HepG2 (cell line): ENCODE data around the gene CHRNB2. TPM values are rescaled to one million over a fixed set of nuclear protein-coding genes. Genes with fewer than 3 reads are reported as not detected.

Experiments used
- ATAC-seq: fragments of 200-7000 bp; cut with Tn5 transposase; 3 replicates; pipeline ENCODE4 v1.9.1; 2020; ENCODE audit warnings: mild to moderate bottlenecking, moderate library complexity
- BruUV-seq: library from RNA; stranded (reverse); fragments of 400-500 nt; replicated peaks from 2 replicates; lab custom pipeline; 2021; lab: Mats Ljungman, UMichigan
- CTCF ChIA-PET: fragments of 300-600 bp; formaldehyde crosslinking; extraction: SDS; loops from one replicate; lab custom pipeline; 2021; ENCODE audit warnings: low total read pairs, inconsistent platforms, low intra/inter-chr PET ratio; lab: Yijun Ruan, JAX
- POLR2A ChIA-PET: fragments of 350-600 bp; sonication (Branson Sonifier 250); formaldehyde crosslinking; loops from one replicate; lab custom pipeline; 2020; ENCODE audit warnings: antibody characterized with exemption, inconsistent platforms; lab: Yijun Ruan, JAX
- DNase-seq: peaks from one replicate; pipeline ENCODE4 v3.0.0-alpha.2; 2015; ENCODE audit warnings: low spot score
- FAIRE-seq: peaks from 3 replicates; lab custom pipeline; 2011; peaks lifted over from hg19 to GRCh38; lab: Jason Lieb, UNC
- H2AFZ ChIP-seq: one replicate; pipeline ENCODE4 v1.6.1; 2011; ENCODE audit warnings: low read length, inconsistent platforms
- H3K27ac ChIP-seq: fragments of 300-600 bp; 3 replicates; pipeline ENCODE4 v1.8.0; 2011; ENCODE audit warnings: mixed run types, mild to moderate bottlenecking, mixed read lengths, low read length, inconsistent platforms; ENCODE audit not compliant: insufficient read depth; ENCODE audit errors: extremely low read length
- H3K27me3 ChIP-seq, 2 experiments: fragments of 200-600 bp in 1 of 2; 2 replicates in 1 of 2; 3 replicates in 1 of 2; pipeline versions ENCODE4 v1.6.0 to v1.8.0; 2011; ENCODE audit warnings: low read length in 2 of 2, mild to moderate bottlenecking in 2 of 2, moderate library complexity in 2 of 2, inconsistent platforms in 1 of 2; ENCODE audit not compliant: insufficient read depth in 2 of 2, control insufficient read depth in 1 of 2
- H3K36me3 ChIP-seq, 2 experiments: fragments of 200-600 bp in 1 of 2; replicated peaks in 1 of 2; 2 replicates in 1 of 2; 3 replicates in 1 of 2; pipeline versions ENCODE4 v1.5.1 to v1.8.0; 2011; ENCODE audit warnings: low read length in 2 of 2, inconsistent platforms in 1 of 2; ENCODE audit not compliant: insufficient read depth in 2 of 2, control insufficient read depth in 1 of 2
- H3K4me1 ChIP-seq: 2 replicates; pipeline ENCODE4 v1.5.1; 2012; ENCODE audit warnings: low read length, inconsistent platforms; ENCODE audit not compliant: insufficient read depth
- H3K4me2 ChIP-seq: 2 replicates; pipeline ENCODE4 v1.6.0; 2011; ENCODE audit warnings: low read depth, low read length, inconsistent platforms
- H3K4me3 ChIP-seq, 3 experiments: fragments of 200-600 bp in 1 of 3; sonication (generic), shearing (Covaris generic) in 1 of 3; replicated peaks in 1 of 3; 2 replicates each; pipeline ENCODE4 v1.5.1; 2011 to 2016; ENCODE audit warnings: low read length in 3 of 3, inconsistent platforms in 2 of 3, low read depth in 2 of 3, mild to moderate bottlenecking in 2 of 3, control low read depth in 1 of 3, mixed read lengths in 1 of 3; ENCODE audit not compliant: insufficient read depth in 1 of 3
- H3K79me2 ChIP-seq: one replicate; pipeline ENCODE4 v1.6.1; 2011; ENCODE audit warnings: low read length, inconsistent platforms; ENCODE audit not compliant: insufficient read depth
- H3K9ac ChIP-seq: 2 replicates; pipeline ENCODE4 v1.6.0; 2011; ENCODE audit warnings: mild to moderate bottlenecking, low read depth, low read length, inconsistent platforms; ENCODE audit not compliant: insufficient read depth
- H3K9me3 ChIP-seq: 2 replicates; pipeline ENCODE4 v1.5.1; 2012; ENCODE audit warnings: mild to moderate bottlenecking, low read length
- H4K20me1 ChIP-seq: 2 replicates; pipeline ENCODE4 v1.6.0; 2011; ENCODE audit warnings: inconsistent platforms, mild to moderate bottlenecking, low read length, moderate library complexity; ENCODE audit not compliant: insufficient read depth
- AGO2 ChIP-seq: fragments of 200-400 bp; formaldehyde crosslinking; optimal IDR thresholded peaks from 2 replicates; pipeline ENCODE3; 2017; ENCODE audit warnings: mild to moderate bottlenecking, low read depth, low read length, moderate library complexity
- DMAP1 ChIP-seq: IDR thresholded peaks from 2 replicates; pipeline ENCODE4 v1.6.1; 2016
- DNMT3B ChIP-seq: conservative IDR thresholded peaks from 2 replicates; pipeline ENCODE4 v1.6.1; 2016; ENCODE audit warnings: missing biosample characterization, control low read depth
- HDAC2 ChIP-seq: sonication (generic); formaldehyde crosslinking; IDR thresholded peaks from 2 replicates; pipeline ENCODE4 v1.4.0; 2020; ENCODE audit warnings: missing genetic modification reagents
- HES4 ChIP-seq: sonication (generic); formaldehyde crosslinking; IDR thresholded peaks from 2 replicates; pipeline ENCODE4 v1.9.0; 2021; ENCODE audit warnings: mild to moderate bottlenecking, missing genetic modification reagents, borderline replicate concordance
- HNRNPH1 ChIP-seq: fragments of 200-400 bp; formaldehyde crosslinking; optimal IDR thresholded peaks from 2 replicates; pipeline ENCODE3; 2017; ENCODE audit warnings: mild to moderate bottlenecking, low read depth, low read length
- PAF1 ChIP-seq: IDR thresholded peaks from 2 replicates; pipeline ENCODE4 v1.6.1; 2016; ENCODE audit warnings: missing genetic modification reagents, missing compliant biosample characterization
- POLR2AphosphoS5 ChIP-seq: IDR thresholded peaks from 2 replicates; pipeline ENCODE4 v1.6.1; 2012; ENCODE audit warnings: low read depth, low read length
- RBFOX2 ChIP-seq: fragments of 200-400 bp; formaldehyde crosslinking; IDR thresholded peaks from 2 replicates; pipeline ENCODE4 v1.6.1; 2017; ENCODE audit warnings: low read depth, mild to moderate bottlenecking, low read length
- ZNF672 ChIP-seq: sonication (generic); formaldehyde crosslinking; IDR thresholded peaks from 2 replicates; pipeline ENCODE4 v1.8.1; 2022; ENCODE audit warnings: missing genetic modification reagents
- ZNF713 ChIP-seq: sonication (generic); formaldehyde crosslinking; IDR thresholded peaks from 2 replicates; pipeline ENCODE4 v1.4.0; 2020; ENCODE audit warnings: mild to moderate bottlenecking, missing genetic modification reagents
- ZNF839 ChIP-seq: sonication (generic); formaldehyde crosslinking; IDR thresholded peaks from 2 replicates; pipeline ENCODE4 v1.4.0; 2020; ENCODE audit warnings: missing genetic modification reagents, mild to moderate bottlenecking, borderline replicate concordance
- ZSCAN25 ChIP-seq: sonication (generic); formaldehyde crosslinking; IDR thresholded peaks from 2 replicates; pipeline ENCODE4 v1.8.0; 2022; ENCODE audit warnings: mild to moderate bottlenecking, missing genetic modification reagents
- WGBS: methylation state at CpG from one replicate; pipeline ENCODE4 v1.1.6; 2017; ENCODE audit warnings: low lambda C conversion rate; 5-methylcytosine and 5-hydroxymethylcytosine counted together
- in situ Hi-C: cut with HindIII; loops from 2 replicates; pipeline ENCODE4 v1.10.0; 2017; ENCODE audit warnings: low pct_unique_long_range_greater_than_20kb; ENCODE audit not compliant: extremely low pct_ligation_motif_present
- intact Hi-C: fragments of 100-400 bp; cut with micrococcal nuclease; formaldehyde crosslinking; loops from one replicate; pipeline ENCODE4 v1.10.0; 2022; ENCODE audit not compliant: unreplicated experiment
- polyA plus RNA-seq, 8 experiments: library from polyadenylated mRNA; depleted of rRNA in 3 of 8; stranded (reverse) in 7 of 8; unstranded in 1 of 8; fragments of >200 nt; fragmentation: Illumina TruSeq in 4 of 8; extraction: Trizol in 4 of 8; gene quantifications; 2 replicates each; pipeline versions ENCODE4 v1.2.1 to v1.2.3, GENCODE V29; 2011 to 2016; ENCODE audit warnings: low read depth in 4 of 8, missing spikeins in 1 of 8, mixed read lengths in 1 of 8; ENCODE audit not compliant: insufficient read depth in 1 of 8
- total RNA-seq, 5 experiments: library from RNA; depleted of rRNA; stranded (reverse); fragments of >200 nt; fragmentation: Illumina TruSeq; extraction: Trizol; gene quantifications; 2 replicates each; pipeline ENCODE4 v1.2.3, GENCODE V29; 2016; ENCODE audit warnings: low read depth in 1 of 5
- TF ChIP-seq, protein P1 (sequence below): sonication (generic); formaldehyde crosslinking; IDR thresholded peaks from 2 replicates; pipeline ENCODE4 v1.9.0; 2021; ENCODE audit warnings: missing genetic modification reagents, mild to moderate bottlenecking, borderline replicate concordance
- TF ChIP-seq, protein P2 (sequence below): sonication (generic); formaldehyde crosslinking; IDR thresholded peaks from 2 replicates; pipeline ENCODE4 v1.9.0; 2021; ENCODE audit warnings: missing genetic modification reagents, borderline replicate concordance

CHRNB2 gene
- total and polyA plus RNA-seq, 2 of the 13 experiments (the other 11 are each of a cell fraction or from before 2014, with no cell fraction given), result 0.03 to 0.07 TPM

DNA sequence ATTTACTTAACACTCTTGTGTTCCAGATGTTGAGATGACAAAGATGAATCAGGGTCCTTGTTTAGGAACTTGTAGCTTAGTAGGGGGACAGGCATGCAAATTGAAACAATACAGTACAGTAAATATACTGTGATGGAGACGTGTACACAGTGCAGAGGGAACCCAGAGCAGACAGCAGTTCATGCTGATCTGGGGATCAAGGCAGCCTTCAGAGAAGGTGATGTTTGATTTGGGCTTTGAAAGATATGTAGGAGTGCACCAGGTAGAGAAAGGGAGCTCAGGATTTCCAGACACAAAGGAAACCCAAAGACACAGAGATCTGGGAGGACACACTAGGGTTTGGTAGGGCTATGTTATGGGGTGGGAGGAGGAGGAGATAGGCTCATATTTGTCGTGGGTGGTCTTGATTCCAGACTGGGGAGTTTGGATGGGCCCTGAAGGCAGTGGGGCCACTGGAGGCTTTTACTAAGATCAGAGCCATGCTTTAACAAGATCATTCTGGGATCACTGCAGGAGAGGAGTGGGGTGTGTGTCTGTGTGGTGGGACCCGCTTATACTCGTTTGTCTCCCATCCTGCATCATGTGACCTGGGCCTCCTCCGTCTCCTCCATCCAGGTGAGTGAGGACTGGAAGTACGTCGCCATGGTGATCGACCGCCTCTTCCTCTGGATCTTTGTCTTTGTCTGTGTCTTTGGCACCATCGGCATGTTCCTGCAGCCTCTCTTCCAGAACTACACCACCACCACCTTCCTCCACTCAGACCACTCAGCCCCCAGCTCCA lies 7.8 kb downstream of the CHRNB2 start (continued):
- TF ChIP-seq, protein P1, sequence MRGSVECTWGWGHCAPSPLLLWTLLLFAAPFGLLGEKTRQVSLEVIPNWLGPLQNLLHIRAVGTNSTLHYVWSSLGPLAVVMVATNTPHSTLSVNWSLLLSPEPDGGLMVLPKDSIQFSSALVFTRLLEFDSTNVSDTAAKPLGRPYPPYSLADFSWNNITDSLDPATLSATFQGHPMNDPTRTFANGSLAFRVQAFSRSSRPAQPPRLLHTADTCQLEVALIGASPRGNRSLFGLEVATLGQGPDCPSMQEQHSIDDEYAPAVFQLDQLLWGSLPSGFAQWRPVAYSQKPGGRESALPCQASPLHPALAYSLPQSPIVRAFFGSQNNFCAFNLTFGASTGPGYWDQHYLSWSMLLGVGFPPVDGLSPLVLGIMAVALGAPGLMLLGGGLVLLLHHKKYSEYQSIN (CRISPR knock-in tag), result no peak
- TF ChIP-seq ZNF839 (CRISPR knock-in tag), result no peak

DNA sequence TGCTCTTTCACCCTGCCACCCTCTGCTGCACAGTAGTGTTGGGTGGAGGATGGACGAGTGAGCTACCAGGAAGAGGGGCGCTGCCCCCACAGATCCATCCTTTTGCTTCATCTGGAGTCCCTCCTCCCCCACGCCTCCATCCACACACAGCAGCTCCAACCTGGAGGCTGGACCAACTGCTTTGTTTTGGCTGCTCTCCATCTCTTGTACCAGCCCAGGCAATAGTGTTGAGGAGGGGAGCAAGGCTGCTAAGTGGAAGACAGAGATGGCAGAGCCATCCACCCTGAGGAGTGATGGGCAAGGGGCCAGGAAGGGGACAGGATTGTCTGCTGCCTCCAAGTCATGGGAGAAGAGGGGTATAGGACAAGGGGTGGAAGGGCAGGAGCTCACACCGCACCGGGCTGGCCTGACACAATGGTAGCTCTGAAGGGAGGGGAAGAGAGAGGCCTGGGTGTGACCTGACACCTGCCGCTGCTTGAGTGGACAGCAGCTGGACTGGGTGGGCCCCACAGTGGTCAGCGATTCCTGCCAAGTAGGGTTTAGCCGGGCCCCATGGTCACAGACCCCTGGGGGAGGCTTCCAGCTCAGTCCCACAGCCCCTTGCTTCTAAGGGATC lies 8.5 kb downstream of the CHRNB2 start:
- H3K79me2 ChIP-seq, result no peaks in the 10 kb centered on the region
- H3K9ac ChIP-seq, result no peak overlapping the region
- H3K27me3 ChIP-seq, result peaks cover 0 to 3% of the 10 kb centered on the region in 2 experiments; a peak in 1 of 5 replicates
- no peak overlapping the region for H3K4me3 ChIP-seq
- no TSS peak for BruUV-seq
- H3K9me3 ChIP-seq, result no peaks in the 10 kb centered on the region
- FAIRE-seq, result no peak
- H2AFZ ChIP-seq, result no peak overlapping the region
- no peaks in the 10 kb centered on the region for H4K20me1 ChIP-seq
- no peak overlapping the region for H3K4me2 ChIP-seq
- POLR2A ChIA-PET, result no interaction called here
- in situ Hi-C loops (no loop called here), intact Hi-C loops (no loop called here)
- 78% methylated on average over 6 of the region's 8 CpGs for WGBS
- H3K4me1 ChIP-seq, result no peaks in the 10 kb centered on the region
- DNase-seq, result no peak
- no peak overlapping the region for H3K27ac ChIP-seq
- CTCF ChIA-PET, result no interaction called here
- ATAC-seq, result peak; percentile 5
- TF ChIP-seq HDAC2 (no peak), PAF1 (CRISPR knock-in tag) (peak; percentile 66), HES4 (CRISPR knock-in tag) (no peak), ZNF713 (CRISPR knock-in tag) (no peak), AGO2 (peak; percentile 53), ZNF672 (CRISPR knock-in tag) (no peak), ZSCAN25 (no peak), RBFOX2 (no peak), DMAP1 (no peak), HNRNPH1 (no peak), POLR2AphosphoS5 (0 out of 2 replicates have a peak, but pooled peaks have one; percentile 5), DNMT3B (CRISPR knock-in tag) (no peak)
- TF ChIP-seq, protein P2, sequence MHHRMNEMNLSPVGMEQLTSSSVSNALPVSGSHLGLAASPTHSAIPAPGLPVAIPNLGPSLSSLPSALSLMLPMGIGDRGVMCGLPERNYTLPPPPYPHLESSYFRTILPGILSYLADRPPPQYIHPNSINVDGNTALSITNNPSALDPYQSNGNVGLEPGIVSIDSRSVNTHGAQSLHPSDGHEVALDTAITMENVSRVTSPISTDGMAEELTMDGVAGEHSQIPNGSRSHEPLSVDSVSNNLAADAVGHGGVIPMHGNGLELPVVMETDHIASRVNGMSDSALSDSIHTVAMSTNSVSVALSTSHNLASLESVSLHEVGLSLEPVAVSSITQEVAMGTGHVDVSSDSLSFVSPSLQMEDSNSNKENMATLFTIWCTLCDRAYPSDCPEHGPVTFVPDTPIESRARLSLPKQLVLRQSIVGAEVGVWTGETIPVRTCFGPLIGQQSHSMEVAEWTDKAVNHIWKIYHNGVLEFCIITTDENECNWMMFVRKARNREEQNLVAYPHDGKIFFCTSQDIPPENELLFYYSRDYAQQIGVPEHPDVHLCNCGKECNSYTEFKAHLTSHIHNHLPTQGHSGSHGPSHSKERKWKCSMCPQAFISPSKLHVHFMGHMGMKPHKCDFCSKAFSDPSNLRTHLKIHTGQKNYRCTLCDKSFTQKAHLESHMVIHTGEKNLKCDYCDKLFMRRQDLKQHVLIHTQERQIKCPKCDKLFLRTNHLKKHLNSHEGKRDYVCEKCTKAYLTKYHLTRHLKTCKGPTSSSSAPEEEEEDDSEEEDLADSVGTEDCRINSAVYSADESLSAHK (CRISPR knock-in tag), result no peak
- peaks cover 3 to 20% of the 10 kb centered on the region in 2 experiments; a peak in 1 of 5 replicates for H3K36me3 ChIP-seq
